ENCODE measurements around the gene SLC25A12. TPM values are rescaled to one million over a fixed set of nuclear protein-coding genes. Genes with fewer than 3 reads are reported as not detected.
"Not testable (repeated sequence)": the region's sequence is repeated elsewhere in the genome, so short reads cannot be mapped to it uniquely, and the experiment has no call there.

Gene SLC25A12
- polyA plus RNA-seq, 3 donors = 6.5 to 8.8 (median 7.0) TPM

DNA sequence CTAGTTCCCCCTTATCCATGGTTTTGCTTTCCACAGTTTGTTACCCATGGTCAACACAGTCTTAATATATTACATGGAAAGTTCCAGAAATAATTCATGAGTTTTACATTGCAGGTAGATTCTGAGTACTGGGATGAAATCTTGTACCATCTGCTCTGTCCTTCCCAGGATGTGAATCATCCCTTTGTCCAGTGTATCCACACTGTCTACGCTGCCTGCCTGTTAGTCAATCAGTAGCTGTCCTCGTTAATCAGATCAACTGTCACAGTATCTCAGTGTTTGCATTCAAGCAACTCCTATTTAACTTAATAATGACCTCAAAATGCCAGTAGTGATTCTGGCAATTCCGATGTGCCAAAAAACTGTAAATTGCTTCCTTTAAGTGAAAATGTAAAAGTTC, 130.4 kb downstream of the SLC25A12 start:
- Histone ChIP-seq H3K4me1 (ENCODE audit: control insufficient read depth in 1 of 2, insufficient read depth in 2 of 2, low read length in 2 of 2) (no peaks in the 10 kb centered on the region), H2AFZ (ENCODE audit: insufficient read depth, low read depth, low read length, poor library complexity, severe bottlenecking) (no peak overlapping the region), H3K36me3 (replicated peaks in 1 of 2; ENCODE audit: control insufficient read depth in 1 of 2, insufficient read depth in 2 of 2, low read length in 2 of 2) (peaks cover 11 to 30% of the 10 kb centered on the region in 2 donors), H3K9me3 (replicated peaks in 1 of 2; ENCODE audit: control insufficient read depth in 1 of 2, insufficient read depth in 1 of 2, low read length in 2 of 2) (no peaks in the 10 kb centered on the region), H3K4me2 (replicated peaks; ENCODE audit: extremely low read depth, low read length, poor library complexity, severe bottlenecking) (no peak overlapping the region), H3K27ac (ENCODE audit: low read depth in 1 of 2, low read length in 2 of 2) (no peak overlapping the region), H3K9ac (ENCODE audit: insufficient read depth, low read length, poor library complexity, severe bottlenecking) (no peak overlapping the region), H3K4me3 (replicated peaks in 1 of 3; ENCODE audit: low read depth in 2 of 3, low read length in 3 of 3) (no peak overlapping the region), H3K27me3 (ENCODE audit: control insufficient read depth in 2 of 2, insufficient read depth in 2 of 2, low read length in 2 of 2) (no peaks in the 10 kb centered on the region), H3K79me2 (ENCODE audit: insufficient read depth, low read length) (no peaks in the 10 kb centered on the region), H4K20me1 (ENCODE audit: insufficient read depth, low read length) (no peaks in the 10 kb centered on the region)
- peaks cover 0 to 2% (median 0%) of the 10 kb centered on the region in 3 donors for H3K27me3 Mint-ChIP-seq (ENCODE audit: low read depth in 3 of 3)
- TF ChIP-seq, protein P1, sequence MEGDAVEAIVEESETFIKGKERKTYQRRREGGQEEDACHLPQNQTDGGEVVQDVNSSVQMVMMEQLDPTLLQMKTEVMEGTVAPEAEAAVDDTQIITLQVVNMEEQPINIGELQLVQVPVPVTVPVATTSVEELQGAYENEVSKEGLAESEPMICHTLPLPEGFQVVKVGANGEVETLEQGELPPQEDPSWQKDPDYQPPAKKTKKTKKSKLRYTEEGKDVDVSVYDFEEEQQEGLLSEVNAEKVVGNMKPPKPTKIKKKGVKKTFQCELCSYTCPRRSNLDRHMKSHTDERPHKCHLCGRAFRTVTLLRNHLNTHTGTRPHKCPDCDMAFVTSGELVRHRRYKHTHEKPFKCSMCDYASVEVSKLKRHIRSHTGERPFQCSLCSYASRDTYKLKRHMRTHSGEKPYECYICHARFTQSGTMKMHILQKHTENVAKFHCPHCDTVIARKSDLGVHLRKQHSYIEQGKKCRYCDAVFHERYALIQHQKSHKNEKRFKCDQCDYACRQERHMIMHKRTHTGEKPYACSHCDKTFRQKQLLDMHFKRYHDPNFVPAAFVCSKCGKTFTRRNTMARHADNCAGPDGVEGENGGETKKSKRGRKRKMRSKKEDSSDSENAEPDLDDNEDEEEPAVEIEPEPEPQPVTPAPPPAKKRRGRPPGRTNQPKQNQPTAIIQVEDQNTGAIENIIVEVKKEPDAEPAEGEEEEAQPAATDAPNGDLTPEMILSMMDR (IDR thresholded peaks at IDR 0.05) = no peak
- no peak overlapping the region for H3K4me3 Mint-ChIP-seq
- H3K4me1 Mint-ChIP-seq = no peaks in the 10 kb centered on the region
- peaks cover 40% of the 10 kb centered on the region in 2 donors for H3K36me3 Mint-ChIP-seq
- no peak for DNase-seq
- no peak overlapping the region for H3K27ac Mint-ChIP-seq
- peaks cover 0 to 3% (median 0%) of the 10 kb centered on the region in 7 donors for H3K9me3 Mint-ChIP-seq
- intact Hi-C loops (cut with micrococcal nuclease) = no loop called here
- WGBS (ENCODE audit: insufficient coverage) = 100% methylated on average over 2 of the region's 3 CpGs

DNA sequence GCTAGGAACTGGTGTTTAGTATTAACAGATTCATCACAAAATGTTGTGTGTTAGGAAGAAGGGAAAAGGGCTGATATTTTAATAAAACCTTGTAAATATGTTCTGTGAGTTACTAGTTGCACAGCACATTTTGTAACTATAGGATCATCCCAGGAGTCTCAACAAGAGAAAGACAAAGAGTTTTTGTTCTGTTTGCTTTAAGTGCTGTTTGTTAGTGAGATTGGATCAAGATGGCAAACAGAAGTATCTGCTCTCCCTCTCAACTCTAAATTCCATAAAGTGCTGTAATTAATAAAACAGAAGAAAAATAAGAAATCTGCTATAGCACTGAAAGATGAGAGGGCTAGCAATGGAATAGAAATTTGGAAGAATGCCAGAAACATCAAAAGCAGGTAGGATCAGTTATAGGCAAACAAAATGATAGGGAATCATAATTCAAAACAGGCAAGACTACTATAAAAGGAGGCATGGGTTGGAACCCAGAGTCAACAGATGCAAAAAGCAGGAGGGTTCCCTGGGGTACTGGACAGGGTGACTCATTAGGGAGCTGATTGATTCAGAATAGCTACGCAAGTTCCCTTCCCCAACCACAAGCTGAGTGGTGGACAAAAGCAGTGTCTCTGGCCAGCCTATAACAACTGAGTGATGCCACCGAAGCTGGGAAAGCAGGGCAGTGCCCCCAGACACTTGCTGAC, 131.0 kb downstream of the SLC25A12 start:
- Mint-ChIP-seq H3K4me3 (no peak overlapping the region), H3K4me1 (no peaks in the 10 kb centered on the region), H3K27me3 (ENCODE audit: low read depth in 3 of 3) (peaks cover 0 to 2% (median 0%) of the 10 kb centered on the region in 3 donors), H3K9me3 (peaks cover 0 to 5% (median 0%) of the 10 kb centered on the region in 7 donors), H3K27ac (no peak overlapping the region), H3K36me3 (peaks cover 46% of the 10 kb centered on the region in 2 donors)
- H4K20me1 ChIP-seq (ENCODE audit: insufficient read depth, low read length) = no peaks in the 10 kb centered on the region
- H3K4me2 ChIP-seq (replicated peaks; ENCODE audit: extremely low read depth, low read length, poor library complexity, severe bottlenecking) = no peak overlapping the region
- peaks cover 11 to 30% of the 10 kb centered on the region in 2 donors for H3K36me3 ChIP-seq (replicated peaks in 1 of 2; ENCODE audit: control insufficient read depth in 1 of 2, insufficient read depth in 2 of 2, low read length in 2 of 2)
- no peaks in the 10 kb centered on the region for H3K4me1 ChIP-seq (ENCODE audit: control insufficient read depth in 1 of 2, insufficient read depth in 2 of 2, low read length in 2 of 2)
- no peak overlapping the region for H2AFZ ChIP-seq (ENCODE audit: insufficient read depth, low read depth, low read length, poor library complexity, severe bottlenecking)
- no peak overlapping the region for H3K9ac ChIP-seq (ENCODE audit: insufficient read depth, low read length, poor library complexity, severe bottlenecking)
- H3K27me3 ChIP-seq (ENCODE audit: control insufficient read depth in 2 of 2, insufficient read depth in 2 of 2, low read length in 2 of 2) = no peaks in the 10 kb centered on the region
- H3K79me2 ChIP-seq (ENCODE audit: insufficient read depth, low read length) = no peaks in the 10 kb centered on the region
- H3K9me3 ChIP-seq (replicated peaks in 1 of 2; ENCODE audit: control insufficient read depth in 1 of 2, insufficient read depth in 1 of 2, low read length in 2 of 2) = no peaks in the 10 kb centered on the region
- WGBS (ENCODE audit: insufficient coverage) = 100% methylated on average over 1 of the region's 2 CpGs
- intact Hi-C loops (cut with micrococcal nuclease) = no loop called here
- no peak overlapping the region for H3K4me3 ChIP-seq (replicated peaks in 1 of 3; ENCODE audit: low read depth in 2 of 3, low read length in 3 of 3)
- TF ChIP-seq, protein P1 (IDR thresholded peaks at IDR 0.05) = no peak
- H3K27ac ChIP-seq (ENCODE audit: low read depth in 1 of 2, low read length in 2 of 2) = no peak overlapping the region
- DNase-seq = no peak

- peaks cover 57 to 58% of the 10 kb centered on the region in 2 donors for H3K36me3 Mint-ChIP-seq
- H3K27ac ChIP-seq (ENCODE audit: low read depth in 1 of 2, low read length in 2 of 2) = not testable (repeated sequence)
Observed at GRCh38 chr2:171761176-171761575, 132.9 kb downstream of the SLC25A12 start.

More at GRCh38 chr2:171761176-171761575, 132.9 kb downstream of the SLC25A12 start:
- H3K4me1 ChIP-seq (ENCODE audit: control insufficient read depth in 1 of 2, insufficient read depth in 2 of 2, low read length in 2 of 2); H3K9ac ChIP-seq (ENCODE audit: insufficient read depth, low read length, poor library complexity, severe bottlenecking); H3K27me3 Mint-ChIP-seq (ENCODE audit: low read depth in 3 of 3); H3K27ac Mint-ChIP-seq; H3K79me2 ChIP-seq (ENCODE audit: insufficient read depth, low read length); H3K4me3 ChIP-seq (replicated peaks in 1 of 3; ENCODE audit: low read depth in 2 of 3, low read length in 3 of 3); H3K9me3 Mint-ChIP-seq; intact Hi-C loops (cut with micrococcal nuclease); H2AFZ ChIP-seq (ENCODE audit: insufficient read depth, low read depth, low read length, poor library complexity, severe bottlenecking); H3K4me3 Mint-ChIP-seq; H3K27me3 ChIP-seq (ENCODE audit: control insufficient read depth in 2 of 2, insufficient read depth in 2 of 2, low read length in 2 of 2); H3K4me1 Mint-ChIP-seq; DNase-seq; H4K20me1 ChIP-seq (ENCODE audit: insufficient read depth, low read length); H3K9me3 ChIP-seq (replicated peaks in 1 of 2; ENCODE audit: control insufficient read depth in 1 of 2, insufficient read depth in 1 of 2, low read length in 2 of 2); H3K4me2 ChIP-seq (replicated peaks; ENCODE audit: extremely low read depth, low read length, poor library complexity, severe bottlenecking): not testable (repeated sequence)
- H3K36me3 ChIP-seq (replicated peaks in 1 of 2; ENCODE audit: control insufficient read depth in 1 of 2, insufficient read depth in 2 of 2, low read length in 2 of 2) = peaks cover 11 to 30% of the 10 kb centered on the region in 2 donors
- 100% methylated on average over 1 of the region's 4 CpGs for whole genome bisulfite sequencing (ENCODE audit: insufficient coverage)

Data from CD14-positive monocyte (primary cell).